HCT116 (cell line): ENCODE results near the gene PACRG. TPM values are rescaled to one million over a fixed set of nuclear protein-coding genes. Genes with fewer than 3 reads are reported as not detected.

Experiments
- ATAC-seq: fragments of 200-7000 bp; cut with Tn5 transposase; 2 replicates; pipeline ENCODE4 v1.9.1; 2020; ENCODE audit warnings: mild to moderate bottlenecking, moderate library complexity
- BruUV-seq: library from RNA; stranded (reverse); fragments of 400-500 nt; replicated peaks from 2 replicates; lab custom pipeline; 2021; lab: Mats Ljungman, UMichigan
- CTCF ChIA-PET: fragments of 300-600 bp; sonication (Branson Sonifier 250); formaldehyde crosslinking; loops from one replicate; lab custom pipeline; 2021; ENCODE audit warnings: antibody characterized with exemption; lab: Charles Lee
- POLR2A ChIA-PET: fragments of 300-600, 350-600 bp; sonication (Branson Sonifier 250); formaldehyde crosslinking; loops from one replicate; lab custom pipeline; 2021; ENCODE audit warnings: antibody characterized with exemption; lab: Charles Lee
- RAD21 ChIA-PET, 2 experiments: fragments of 300-600 bp; sonication (Branson Sonifier 250); formaldehyde crosslinking; loops; one replicate each; lab custom pipeline; 2023; ENCODE audit warnings: low total read pairs in 2 of 2; ENCODE audit not compliant: uncharacterized antibody in 2 of 2, unreplicated experiment in 2 of 2, low non-redundant PET in 1 of 2; lab: Charles Lee
- DNase-seq: peaks from one replicate; pipeline ENCODE4 v3.0.0-alpha.2; 2010; ENCODE audit warnings: low read depth, low spot score
- H2AFZ ChIP-seq: fragments of 200-600 bp; shearing (Covaris generic), sonication (generic); 2 replicates; pipeline ENCODE4 v1.6.1; 2017; ENCODE audit warnings: low read depth, mixed run types, mixed read lengths, antibody characterized with exemption, low read length; ENCODE audit not compliant: poor library complexity, severe bottlenecking
- H3K27ac ChIP-seq: 2 replicates; pipeline ENCODE4 v1.5.1; 2012; ENCODE audit warnings: low read depth, low read length
- H3K27me3 ChIP-seq: fragments of 200-600 bp; sonication (generic); 2 replicates; pipeline ENCODE4 v1.6.1; 2016; ENCODE audit warnings: mixed run types, low read length, mixed read lengths; ENCODE audit not compliant: insufficient read depth
- H3K36me3 ChIP-seq, 2 experiments: fragments of 200-500 bp in 1 of 2; fragments of 200-600 bp in 1 of 2; sonication (Bioruptor generic) in 1 of 2; sonication (generic) in 1 of 2; 2 replicates each; pipeline versions ENCODE4 v1.5.1 to v1.6.1; 2014 to 2016; ENCODE audit warnings: low read length in 2 of 2, inconsistent platforms in 1 of 2, mixed read lengths in 1 of 2, mixed run types in 1 of 2; ENCODE audit not compliant: insufficient read depth in 2 of 2, control insufficient read depth in 1 of 2
- H3K4me1 ChIP-seq, 2 experiments: fragments of 200-600 bp in 1 of 2; sonication (generic) in 1 of 2; 2 replicates each; pipeline versions ENCODE4 v1.5.1 to v1.6.1; 2012 to 2017; ENCODE audit warnings: low read length in 2 of 2, inconsistent platforms in 1 of 2, mild to moderate bottlenecking in 1 of 2, mixed read lengths in 1 of 2, mixed run types in 1 of 2, moderate library complexity in 1 of 2; ENCODE audit not compliant: insufficient read depth in 2 of 2, control insufficient read depth in 1 of 2
- H3K4me2 ChIP-seq: fragments of 200-600 bp; sonication (generic); 2 replicates; pipeline ENCODE4 v1.6.1; 2017; ENCODE audit warnings: mixed run types, low read length, mixed read lengths
- H3K4me3 ChIP-seq, 2 experiments: fragments of 200-600 bp in 1 of 2; sonication (generic) in 1 of 2; replicated peaks in 1 of 2; 2 replicates each; pipeline ENCODE4 v1.5.1; 2011 to 2016; ENCODE audit warnings: low read length in 2 of 2, control low read depth in 1 of 2, low read depth in 1 of 2, mild to moderate bottlenecking in 1 of 2, mixed read lengths in 1 of 2, mixed run types in 1 of 2
- H3K79me2 ChIP-seq: fragments of 200-600 bp; sonication (generic); 2 replicates; pipeline ENCODE4 v1.6.1; 2017; ENCODE audit warnings: mild to moderate bottlenecking, mixed run types, low read length, moderate library complexity, mixed read lengths; ENCODE audit not compliant: insufficient read depth
- H3K9ac ChIP-seq: fragments of 200-600 bp; sonication (generic); 2 replicates; pipeline ENCODE4 v1.6.1; 2016; ENCODE audit warnings: low read length, mixed read lengths
- H3K9me2 ChIP-seq: fragments of 200-600 bp; sonication (generic), shearing (Covaris generic); 2 replicates; pipeline ENCODE4 v1.6.1; 2017; ENCODE audit warnings: mixed run types, mild to moderate bottlenecking, moderate library complexity; ENCODE audit not compliant: insufficient read depth
- H3K9me3 ChIP-seq, 2 experiments: fragments of 200-500 bp in 1 of 2; fragments of 200-600 bp in 1 of 2; sonication (Bioruptor generic) in 1 of 2; sonication (generic) in 1 of 2; 2 replicates each; pipeline ENCODE4 v1.6.1; 2014 to 2017; ENCODE audit warnings: low read length in 2 of 2, mixed read lengths in 2 of 2, inconsistent platforms in 1 of 2, low read depth in 1 of 2, mild to moderate bottlenecking in 1 of 2, mixed run types in 1 of 2, moderate library complexity in 1 of 2; ENCODE audit not compliant: control insufficient read depth in 1 of 2, insufficient read depth in 1 of 2
- H4K20me1 ChIP-seq: fragments of 200-600 bp; sonication (generic), shearing (Covaris generic); 2 replicates; pipeline ENCODE4 v1.6.1; 2017; ENCODE audit warnings: mixed run types, mild to moderate bottlenecking, moderate library complexity; ENCODE audit not compliant: insufficient read depth
- FOSL1 ChIP-seq: IDR thresholded peaks from 2 replicates; pipeline ENCODE4 v1.6.1; 2012; ENCODE audit warnings: low read depth
- JUND ChIP-seq: IDR thresholded peaks from 2 replicates; pipeline ENCODE4 v1.6.1; 2012
- TCF7L2 ChIP-seq: IDR thresholded peaks from 2 replicates; pipeline ENCODE4 v1.7.0; 2011; ENCODE audit warnings: borderline replicate concordance, inconsistent platforms; ENCODE audit not compliant: insufficient read depth, insufficient read length; ENCODE audit errors: extremely low read depth
- intact Hi-C: fragments of 100-400 bp; cut with micrococcal nuclease; formaldehyde crosslinking; loops from 2 replicates; pipeline ENCODE4 v1.10.0; 2022
- total RNA-seq: library from RNA; stranded (reverse); gene quantifications from one replicate; pipeline ENCODE4 v1.2.1, GENCODE V29; 2021; ENCODE audit not compliant: unreplicated experiment
- TF ChIP-seq, protein P1 (sequence below), 3 experiments: fragments of 200-600 bp in 1 of 3; sonication (generic) in 1 of 3; IDR thresholded peaks in 2 of 3; conservative IDR thresholded peaks in 1 of 3; 2 replicates each; pipeline ENCODE4 v1.5.1; 2012 to 2017; ENCODE audit warnings: low read depth in 2 of 3, low read length in 2 of 3, antibody characterized with exemption in 1 of 3, borderline replicate concordance in 1 of 3, control low read depth in 1 of 3, mild to moderate bottlenecking in 1 of 3, mixed read lengths in 1 of 3, mixed run types in 1 of 3, moderate library complexity in 1 of 3; ENCODE audit not compliant: insufficient read depth in 1 of 3
- TF ChIP-seq, protein P2 (sequence below): IDR thresholded peaks from 2 replicates; pipeline ENCODE4 v1.6.1; 2012; ENCODE audit warnings: low read depth
- TF ChIP-seq, protein P3 (sequence below): IDR thresholded peaks from 2 replicates; pipeline ENCODE4 v1.6.1; 2012

PACRG gene
- total RNA-seq, 1 experiment from 2014 or later = 0.71 TPM

DNA sequence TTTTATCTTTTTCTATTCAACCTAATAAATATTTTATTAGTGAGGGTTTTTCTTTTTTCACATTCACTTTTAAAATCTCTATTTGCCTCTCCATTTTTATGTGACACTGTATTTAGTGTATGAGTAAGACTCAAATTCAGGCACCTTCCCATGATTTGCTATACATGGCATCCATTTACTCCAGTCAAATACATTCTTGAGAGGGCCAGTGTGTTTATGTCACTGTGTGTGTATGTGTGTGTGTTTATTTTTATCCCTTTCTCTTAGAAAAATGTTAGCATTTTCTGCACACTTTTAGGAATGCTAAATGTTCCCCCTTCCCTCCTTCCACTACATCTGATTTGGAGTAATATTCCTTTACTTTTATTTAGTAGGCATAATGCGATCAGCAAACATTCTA, 290.0 kb downstream of the PACRG start:
- no peak overlapping the region for H2AFZ ChIP-seq
- H3K9ac ChIP-seq = no peak overlapping the region
- no peaks in the 10 kb centered on the region for H3K27me3 ChIP-seq
- no peak for ATAC-seq
- H3K27ac ChIP-seq = no peak overlapping the region
- H3K9me3 ChIP-seq = no peaks in the 10 kb centered on the region
- intact Hi-C loops = no loop called here
- DNase-seq = no peak
- H3K9me2 ChIP-seq = no peaks in the 10 kb centered on the region
- no peaks in the 10 kb centered on the region for H3K79me2 ChIP-seq
- RAD21 ChIA-PET = no interaction called here
- no peaks in the 10 kb centered on the region for H3K36me3 ChIP-seq
- H3K4me3 ChIP-seq = no peak overlapping the region
- no peak overlapping the region for H3K4me2 ChIP-seq
- TF ChIP-seq, protein P1, sequence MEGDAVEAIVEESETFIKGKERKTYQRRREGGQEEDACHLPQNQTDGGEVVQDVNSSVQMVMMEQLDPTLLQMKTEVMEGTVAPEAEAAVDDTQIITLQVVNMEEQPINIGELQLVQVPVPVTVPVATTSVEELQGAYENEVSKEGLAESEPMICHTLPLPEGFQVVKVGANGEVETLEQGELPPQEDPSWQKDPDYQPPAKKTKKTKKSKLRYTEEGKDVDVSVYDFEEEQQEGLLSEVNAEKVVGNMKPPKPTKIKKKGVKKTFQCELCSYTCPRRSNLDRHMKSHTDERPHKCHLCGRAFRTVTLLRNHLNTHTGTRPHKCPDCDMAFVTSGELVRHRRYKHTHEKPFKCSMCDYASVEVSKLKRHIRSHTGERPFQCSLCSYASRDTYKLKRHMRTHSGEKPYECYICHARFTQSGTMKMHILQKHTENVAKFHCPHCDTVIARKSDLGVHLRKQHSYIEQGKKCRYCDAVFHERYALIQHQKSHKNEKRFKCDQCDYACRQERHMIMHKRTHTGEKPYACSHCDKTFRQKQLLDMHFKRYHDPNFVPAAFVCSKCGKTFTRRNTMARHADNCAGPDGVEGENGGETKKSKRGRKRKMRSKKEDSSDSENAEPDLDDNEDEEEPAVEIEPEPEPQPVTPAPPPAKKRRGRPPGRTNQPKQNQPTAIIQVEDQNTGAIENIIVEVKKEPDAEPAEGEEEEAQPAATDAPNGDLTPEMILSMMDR (IDR thresholded peaks at IDR 0.05 in 2 of 3, conservative IDR thresholded peaks at IDR 0.05 in 1 of 3; ENCODE audit: borderline replicate concordance in 1 of 3, insufficient read depth in 1 of 3, low read depth in 2 of 3, low read length in 2 of 3) = no peak
- TF ChIP-seq, protein P2, sequence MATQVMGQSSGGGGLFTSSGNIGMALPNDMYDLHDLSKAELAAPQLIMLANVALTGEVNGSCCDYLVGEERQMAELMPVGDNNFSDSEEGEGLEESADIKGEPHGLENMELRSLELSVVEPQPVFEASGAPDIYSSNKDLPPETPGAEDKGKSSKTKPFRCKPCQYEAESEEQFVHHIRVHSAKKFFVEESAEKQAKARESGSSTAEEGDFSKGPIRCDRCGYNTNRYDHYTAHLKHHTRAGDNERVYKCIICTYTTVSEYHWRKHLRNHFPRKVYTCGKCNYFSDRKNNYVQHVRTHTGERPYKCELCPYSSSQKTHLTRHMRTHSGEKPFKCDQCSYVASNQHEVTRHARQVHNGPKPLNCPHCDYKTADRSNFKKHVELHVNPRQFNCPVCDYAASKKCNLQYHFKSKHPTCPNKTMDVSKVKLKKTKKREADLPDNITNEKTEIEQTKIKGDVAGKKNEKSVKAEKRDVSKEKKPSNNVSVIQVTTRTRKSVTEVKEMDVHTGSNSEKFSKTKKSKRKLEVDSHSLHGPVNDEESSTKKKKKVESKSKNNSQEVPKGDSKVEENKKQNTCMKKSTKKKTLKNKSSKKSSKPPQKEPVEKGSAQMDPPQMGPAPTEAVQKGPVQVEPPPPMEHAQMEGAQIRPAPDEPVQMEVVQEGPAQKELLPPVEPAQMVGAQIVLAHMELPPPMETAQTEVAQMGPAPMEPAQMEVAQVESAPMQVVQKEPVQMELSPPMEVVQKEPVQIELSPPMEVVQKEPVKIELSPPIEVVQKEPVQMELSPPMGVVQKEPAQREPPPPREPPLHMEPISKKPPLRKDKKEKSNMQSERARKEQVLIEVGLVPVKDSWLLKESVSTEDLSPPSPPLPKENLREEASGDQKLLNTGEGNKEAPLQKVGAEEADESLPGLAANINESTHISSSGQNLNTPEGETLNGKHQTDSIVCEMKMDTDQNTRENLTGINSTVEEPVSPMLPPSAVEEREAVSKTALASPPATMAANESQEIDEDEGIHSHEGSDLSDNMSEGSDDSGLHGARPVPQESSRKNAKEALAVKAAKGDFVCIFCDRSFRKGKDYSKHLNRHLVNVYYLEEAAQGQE = no peak
- TF ChIP-seq JUND (no peak), FOSL1 (no peak), TCF7L2 (no peak)
- TF ChIP-seq, protein P3, sequence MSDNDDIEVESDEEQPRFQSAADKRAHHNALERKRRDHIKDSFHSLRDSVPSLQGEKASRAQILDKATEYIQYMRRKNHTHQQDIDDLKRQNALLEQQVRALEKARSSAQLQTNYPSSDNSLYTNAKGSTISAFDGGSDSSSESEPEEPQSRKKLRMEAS = no peak
- TF ChIP-seq, all 23 proteins: peak for 0
- H3K4me1 ChIP-seq = no peaks in the 10 kb centered on the region
- ChIA-PET POLR2A (no interaction called here), CTCF (no interaction called here)
- no TSS peak for BruUV-seq
- no peaks in the 10 kb centered on the region for H4K20me1 ChIP-seq
